ENCODE data around the gene MMP13. TPM values are rescaled to one million over a fixed set of nuclear protein-coding genes. Genes with fewer than 3 reads are reported as not detected.

The MMP13 gene
- total RNA-seq, 1 experiment from 2014 or later, result 2.4 TPM

- peak; percentile 27 for ATAC-seq
- no peaks in the 10 kb centered on the region for H3K9me3 ChIP-seq (ENCODE audit: low read length)
- H2AFZ ChIP-seq (ENCODE audit: low read length), result no peak overlapping the region
- no peak overlapping the region for H3K4me2 ChIP-seq (ENCODE audit: low read length)
- TF ChIP-seq CTCF (conservative IDR thresholded peaks at IDR 0.05; ENCODE audit: low read depth, low read length) (no peak), EZH2 (IDR thresholded peaks at IDR 0.05; ENCODE audit: low read length, unreplicated experiment) (no peak), EZH2phosphoT487 (IDR thresholded peaks at IDR 0.05; ENCODE audit: borderline replicate concordance, low read length) (no peak)
- intact Hi-C loops (cut with micrococcal nuclease), result no loop called here
- no peaks in the 10 kb centered on the region for H3K79me2 ChIP-seq (ENCODE audit: low read length)
- H3K9ac ChIP-seq (ENCODE audit: low read length), result no peak overlapping the region
- POLR2A ChIA-PET (ENCODE audit: unreplicated experiment), result no interaction called here
- H3K36me3 ChIP-seq (ENCODE audit: low read depth, low read length), result no peaks in the 10 kb centered on the region
- CTCF ChIA-PET, result interaction anchor here (0.6 kb wide), 1 partner anchor 49 kb away, joined by 3 read pairs; no protein-coding TSS in a partner anchor
- no peaks in the 10 kb centered on the region for H3F3A ChIP-seq (ENCODE audit: low read length, unreplicated experiment)
- BruUV-seq (replicated peaks), result no TSS peak
- H3K27ac ChIP-seq (ENCODE audit: low read length), result no peak overlapping the region
- no peaks in the 10 kb centered on the region for H4K20me1 ChIP-seq (ENCODE audit: low read length)
- no peaks in the 10 kb centered on the region for H3K9me2 ChIP-seq (replicated peaks; ENCODE audit: low read length)
- H3K4me3 ChIP-seq (ENCODE audit: low read length), result no peak overlapping the region
- no peaks in the 10 kb centered on the region for H3K27me3 ChIP-seq (ENCODE audit: low read length)
- DNase-seq, result peak; percentile 53
- peaks cover 29% of the 10 kb centered on the region for H3K4me1 ChIP-seq (ENCODE audit: insufficient read depth, low read length)
Observed at GRCh38 chr11:102986815-102987214, 31.3 kb upstream of the MMP13 start.

- H3K4me1 ChIP-seq (ENCODE audit: insufficient read depth, low read length), result peaks cover 34% of the 10 kb centered on the region
- BruUV-seq (replicated peaks), result no TSS peak
- no peaks in the 10 kb centered on the region for H3K27me3 ChIP-seq (ENCODE audit: low read length)
- ATAC-seq, result no peak
- ChIA-PET CTCF (no interaction called here), POLR2A (ENCODE audit: unreplicated experiment) (no interaction called here)
- no peak overlapping the region for H2AFZ ChIP-seq (ENCODE audit: low read length)
- no peaks in the 10 kb centered on the region for H3F3A ChIP-seq (ENCODE audit: low read length, unreplicated experiment)
- H3K79me2 ChIP-seq (ENCODE audit: low read length), result no peaks in the 10 kb centered on the region
- H3K9ac ChIP-seq (ENCODE audit: low read length), result no peak overlapping the region
- no peak for DNase-seq
- H3K27ac ChIP-seq (ENCODE audit: low read length), result no peak overlapping the region
- H3K4me3 ChIP-seq (ENCODE audit: low read length), result no peak overlapping the region
- no peaks in the 10 kb centered on the region for H3K36me3 ChIP-seq (ENCODE audit: low read depth, low read length)
- no peak overlapping the region for H3K4me2 ChIP-seq (ENCODE audit: low read length)
- no peaks in the 10 kb centered on the region for H3K9me3 ChIP-seq (ENCODE audit: low read length)
- H4K20me1 ChIP-seq (ENCODE audit: low read length), result no peaks in the 10 kb centered on the region
- TF ChIP-seq CTCF (conservative IDR thresholded peaks at IDR 0.05; ENCODE audit: low read depth, low read length) (no peak), EZH2 (IDR thresholded peaks at IDR 0.05; ENCODE audit: low read length, unreplicated experiment) (no peak), EZH2phosphoT487 (IDR thresholded peaks at IDR 0.05; ENCODE audit: borderline replicate concordance, low read length) (no peak)
- no peaks in the 10 kb centered on the region for H3K9me2 ChIP-seq (replicated peaks; ENCODE audit: low read length)
- intact Hi-C loops (cut with micrococcal nuclease), result no loop called here
Observed at GRCh38 chr11:102985850-102986249, 30.3 kb upstream of the MMP13 start.

DNA sequence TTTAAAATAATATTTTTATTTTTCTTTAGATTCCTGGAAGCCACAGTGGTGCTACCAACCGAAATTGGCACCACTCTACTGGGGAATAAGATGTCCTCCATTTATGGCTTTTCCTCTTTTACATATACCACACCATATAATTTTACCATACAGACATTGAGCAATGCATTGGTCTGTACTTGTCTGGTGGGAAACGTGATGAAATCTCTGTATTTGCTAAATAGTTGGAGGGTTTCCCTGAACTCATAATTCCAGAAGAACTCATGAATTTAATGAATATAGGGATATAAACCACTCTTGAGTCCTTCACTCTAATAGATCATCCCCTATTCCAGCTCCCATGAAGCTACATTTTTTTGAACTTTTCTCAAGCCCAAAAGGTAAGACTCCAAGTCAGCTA is 28.0 kb upstream of the MMP13 start:
- no TSS peak for BruUV-seq (replicated peaks)
- H3K9me2 ChIP-seq (replicated peaks; ENCODE audit: low read length), result no peaks in the 10 kb centered on the region
- peaks cover 15% of the 10 kb centered on the region for H3K4me1 ChIP-seq (ENCODE audit: insufficient read depth, low read length)
- H3K4me2 ChIP-seq (ENCODE audit: low read length), result no peak overlapping the region
- H4K20me1 ChIP-seq (ENCODE audit: low read length), result no peaks in the 10 kb centered on the region
- intact Hi-C loops (cut with micrococcal nuclease), result no loop called here
- no peak overlapping the region for H2AFZ ChIP-seq (ENCODE audit: low read length)
- H3K27ac ChIP-seq (ENCODE audit: low read length), result no peak overlapping the region
- H3K4me3 ChIP-seq (ENCODE audit: low read length), result no peak overlapping the region
- no peaks in the 10 kb centered on the region for H3K9me3 ChIP-seq (ENCODE audit: low read length)
- no peak for DNase-seq
- no peaks in the 10 kb centered on the region for H3K79me2 ChIP-seq (ENCODE audit: low read length)
- no peak overlapping the region for H3K9ac ChIP-seq (ENCODE audit: low read length)
- TF ChIP-seq EZH2phosphoT487 (IDR thresholded peaks at IDR 0.05; ENCODE audit: borderline replicate concordance, low read length) (no peak), EZH2 (IDR thresholded peaks at IDR 0.05; ENCODE audit: low read length, unreplicated experiment) (no peak), CTCF (conservative IDR thresholded peaks at IDR 0.05; ENCODE audit: low read depth, low read length) (no peak)
- no peaks in the 10 kb centered on the region for H3K36me3 ChIP-seq (ENCODE audit: low read depth, low read length)
- CTCF ChIA-PET, result no interaction called here
- POLR2A ChIA-PET (ENCODE audit: unreplicated experiment), result no interaction called here
- H3K27me3 ChIP-seq (ENCODE audit: low read length), result no peaks in the 10 kb centered on the region
- ATAC-seq, result no peak
- no peaks in the 10 kb centered on the region for H3F3A ChIP-seq (ENCODE audit: low read length, unreplicated experiment)

All from PC-3 (cell line).